Measurements from ENCODE around the gene PDIA2.

DNA sequence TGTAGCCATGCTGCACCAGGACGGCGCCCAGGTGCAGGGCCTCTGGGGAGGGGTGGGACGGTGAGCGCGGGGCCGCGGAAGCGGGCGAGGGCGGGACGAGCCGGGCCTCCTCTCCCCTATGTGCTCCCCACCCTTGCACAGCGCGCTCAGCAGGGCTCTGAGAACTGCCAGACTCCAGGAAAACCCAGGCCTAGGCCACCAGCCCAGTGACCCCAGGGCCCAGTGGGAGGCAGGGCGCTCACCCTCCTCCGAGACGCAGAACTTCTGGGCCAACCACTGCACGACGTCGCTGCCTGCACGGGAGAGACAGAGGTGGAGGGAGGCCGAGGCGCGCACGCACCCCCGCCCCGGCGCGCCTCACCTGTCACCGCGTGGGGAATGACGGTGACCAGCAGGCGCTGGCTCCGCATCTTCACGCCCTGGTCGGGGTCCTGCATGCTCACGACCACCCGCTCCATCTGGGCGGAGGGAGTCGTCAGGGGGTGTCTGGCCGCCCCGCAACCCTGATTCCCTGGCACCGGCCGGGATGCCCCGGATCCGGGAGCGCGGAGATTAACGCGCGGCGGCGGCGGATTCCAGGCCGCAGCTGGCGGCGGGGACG, 7.8 kb upstream of the PDIA2 start:
- TF ChIP-seq, protein P1, sequence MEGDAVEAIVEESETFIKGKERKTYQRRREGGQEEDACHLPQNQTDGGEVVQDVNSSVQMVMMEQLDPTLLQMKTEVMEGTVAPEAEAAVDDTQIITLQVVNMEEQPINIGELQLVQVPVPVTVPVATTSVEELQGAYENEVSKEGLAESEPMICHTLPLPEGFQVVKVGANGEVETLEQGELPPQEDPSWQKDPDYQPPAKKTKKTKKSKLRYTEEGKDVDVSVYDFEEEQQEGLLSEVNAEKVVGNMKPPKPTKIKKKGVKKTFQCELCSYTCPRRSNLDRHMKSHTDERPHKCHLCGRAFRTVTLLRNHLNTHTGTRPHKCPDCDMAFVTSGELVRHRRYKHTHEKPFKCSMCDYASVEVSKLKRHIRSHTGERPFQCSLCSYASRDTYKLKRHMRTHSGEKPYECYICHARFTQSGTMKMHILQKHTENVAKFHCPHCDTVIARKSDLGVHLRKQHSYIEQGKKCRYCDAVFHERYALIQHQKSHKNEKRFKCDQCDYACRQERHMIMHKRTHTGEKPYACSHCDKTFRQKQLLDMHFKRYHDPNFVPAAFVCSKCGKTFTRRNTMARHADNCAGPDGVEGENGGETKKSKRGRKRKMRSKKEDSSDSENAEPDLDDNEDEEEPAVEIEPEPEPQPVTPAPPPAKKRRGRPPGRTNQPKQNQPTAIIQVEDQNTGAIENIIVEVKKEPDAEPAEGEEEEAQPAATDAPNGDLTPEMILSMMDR (conservative IDR thresholded peaks at IDR 0.05), result no peak
- TF ChIP-seq ZFX (IDR thresholded peaks at IDR 0.05), result no peak
